ENCODE data around the gene HRCT1. TPM values are rescaled to one million over a fixed set of nuclear protein-coding genes. Genes with fewer than 3 reads are reported as not detected.

HRCT1 gene
- not detected for polyA plus RNA-seq

- H3K9me3 Mint-ChIP-seq: no peaks in the 10 kb centered on the region
- H3K4me3 Mint-ChIP-seq: no peak within 1 kb of the TSS
- no peak within 1 kb of the TSS for H3K27ac Mint-ChIP-seq
- peaks cover 16% of the 10 kb centered on the region for H3K27me3 Mint-ChIP-seq
- peaks cover 5% of the 10 kb centered on the region in 3 donors for H3K4me1 Mint-ChIP-seq
- H3K36me3 Mint-ChIP-seq: no peaks in the 10 kb centered on the region
Observed at GRCh38 chr9:35905912-35906679, at the start of gene HRCT1. TSS of gene HRCT1 (plus strand) at chr9:35906202. CDS start at chr9:35906288, 86 bp downstream.

GRCh38 chr9:35856206-35856605, 49.8 kb upstream of the HRCT1 start:
- H3K9me3 Mint-ChIP-seq: no peaks in the 10 kb centered on the region
- peaks cover 0 to 2% (median 2%) of the 10 kb centered on the region in 3 donors for H3K4me1 Mint-ChIP-seq
- H3K27me3 Mint-ChIP-seq: peaks cover 2% of the 10 kb centered on the region
- H3K27ac Mint-ChIP-seq: no peak overlapping the region
- no peak overlapping the region for H3K4me3 Mint-ChIP-seq
- H3K36me3 Mint-ChIP-seq: no peaks in the 10 kb centered on the region

- no peak overlapping the region for H3K27ac Mint-ChIP-seq
- peaks cover 2% of the 10 kb centered on the region for H3K27me3 Mint-ChIP-seq
Observed at GRCh38 chr9:35856882-35857281, 49.1 kb upstream of the HRCT1 start.

GRCh38 chr9:35858458-35858857, 47.5 kb upstream of the HRCT1 start:
- peaks cover 2% of the 10 kb centered on the region for H3K27me3 Mint-ChIP-seq
- no peak overlapping the region for H3K4me3 Mint-ChIP-seq
- peaks cover 0 to 4% (median 2%) of the 10 kb centered on the region in 3 donors for H3K4me1 Mint-ChIP-seq
- H3K36me3 Mint-ChIP-seq: no peaks in the 10 kb centered on the region
- H3K9me3 Mint-ChIP-seq: no peaks in the 10 kb centered on the region
- no peak overlapping the region for H3K27ac Mint-ChIP-seq

More at GRCh38 chr9:35856882-35857281, 49.1 kb upstream of the HRCT1 start:
- peaks cover 0 to 4% (median 2%) of the 10 kb centered on the region in 3 donors for H3K4me1 Mint-ChIP-seq
- no peaks in the 10 kb centered on the region for H3K9me3 Mint-ChIP-seq
- no peaks in the 10 kb centered on the region for H3K36me3 Mint-ChIP-seq
- no peak overlapping the region for H3K4me3 Mint-ChIP-seq

GRCh38 chr9:35859310-35859989, 46.6 kb upstream of the HRCT1 start:
- Mint-ChIP-seq H3K4me3 (no peak overlapping the region), H3K4me1 (peaks cover 0 to 4% (median 2%) of the 10 kb centered on the region in 3 donors), H3K36me3 (no peaks in the 10 kb centered on the region), H3K27me3 (peaks cover 4% of the 10 kb centered on the region), H3K27ac (no peak overlapping the region), H3K9me3 (no peaks in the 10 kb centered on the region)

GRCh38 chr9:35859990-35860339, 46.0 kb upstream of the HRCT1 start:
- peaks cover 4% of the 10 kb centered on the region for H3K27me3 Mint-ChIP-seq
- peaks cover 0 to 4% (median 2%) of the 10 kb centered on the region in 3 donors for H3K4me1 Mint-ChIP-seq
- no peaks in the 10 kb centered on the region for H3K9me3 Mint-ChIP-seq
- no peaks in the 10 kb centered on the region for H3K36me3 Mint-ChIP-seq
- H3K27ac Mint-ChIP-seq: no peak overlapping the region
- no peak overlapping the region for H3K4me3 Mint-ChIP-seq

- Mint-ChIP-seq H3K4me1 (peaks cover 0 to 4% (median 2%) of the 10 kb centered on the region in 3 donors), H3K27ac (no peak overlapping the region), H3K36me3 (no peaks in the 10 kb centered on the region), H3K9me3 (no peaks in the 10 kb centered on the region), H3K4me3 (peak overlapping the region in 1 of 4 donors; percentile 29), H3K27me3 (peaks cover 4% of the 10 kb centered on the region)
Observed at GRCh38 chr9:35861161-35861897, 44.7 kb upstream of the HRCT1 start.

GRCh38 chr9:35862328-35862727, 43.7 kb upstream of the HRCT1 start:
- peaks cover 4% of the 10 kb centered on the region for H3K27me3 Mint-ChIP-seq
- H3K4me1 Mint-ChIP-seq: peaks cover 0 to 4% (median 2%) of the 10 kb centered on the region in 3 donors
- no peak overlapping the region for H3K4me3 Mint-ChIP-seq
- H3K9me3 Mint-ChIP-seq: no peaks in the 10 kb centered on the region
- no peak overlapping the region for H3K27ac Mint-ChIP-seq
- no peaks in the 10 kb centered on the region for H3K36me3 Mint-ChIP-seq

- Mint-ChIP-seq H3K36me3 (no peaks in the 10 kb centered on the region), H3K27ac (no peak overlapping the region), H3K9me3 (no peaks in the 10 kb centered on the region), H3K4me1 (peaks cover 0 to 3% (median 1%) of the 10 kb centered on the region in 3 donors), H3K27me3 (peaks cover 4% of the 10 kb centered on the region), H3K4me3 (no peak overlapping the region)
Observed at GRCh38 chr9:35863583-35863982, 42.4 kb upstream of the HRCT1 start.

- peaks cover 0 to 4% (median 0%) of the 10 kb centered on the region in 3 donors for H3K4me1 Mint-ChIP-seq
- H3K9me3 Mint-ChIP-seq: no peaks in the 10 kb centered on the region
- H3K27ac Mint-ChIP-seq: no peak overlapping the region
- no peak overlapping the region for H3K4me3 Mint-ChIP-seq
- peaks cover 4% of the 10 kb centered on the region for H3K27me3 Mint-ChIP-seq
- H3K36me3 Mint-ChIP-seq: no peaks in the 10 kb centered on the region
Observed at GRCh38 chr9:35864695-35865255, 41.2 kb upstream of the HRCT1 start.

- H3K4me3 Mint-ChIP-seq: no peak overlapping the region
- peaks cover 1% of the 10 kb centered on the region for H3K27me3 Mint-ChIP-seq
- H3K9me3 Mint-ChIP-seq: no peaks in the 10 kb centered on the region
- no peak overlapping the region for H3K27ac Mint-ChIP-seq
- peaks cover 0 to 1% (median 0%) of the 10 kb centered on the region in 3 donors for H3K4me1 Mint-ChIP-seq
- H3K36me3 Mint-ChIP-seq: no peaks in the 10 kb centered on the region
Observed at GRCh38 chr9:35867538-35867937, 38.5 kb upstream of the HRCT1 start.

GRCh38 chr9:35868933-35869332, 37.1 kb upstream of the HRCT1 start:
- H3K9me3 Mint-ChIP-seq: no peaks in the 10 kb centered on the region
- peaks cover 0 to 2% (median 0%) of the 10 kb centered on the region in 3 donors for H3K4me1 Mint-ChIP-seq
- no peak overlapping the region for H3K27ac Mint-ChIP-seq
- H3K4me3 Mint-ChIP-seq: no peak overlapping the region
- H3K36me3 Mint-ChIP-seq: no peaks in the 10 kb centered on the region
- peaks cover 1% of the 10 kb centered on the region for H3K27me3 Mint-ChIP-seq

GRCh38 chr9:35869621-35870216, 36.3 kb upstream of the HRCT1 start:
- no peaks in the 10 kb centered on the region for H3K9me3 Mint-ChIP-seq
- no peaks in the 10 kb centered on the region for H3K36me3 Mint-ChIP-seq
- H3K4me3 Mint-ChIP-seq: no peak overlapping the region
- peaks cover 0 to 2% (median 0%) of the 10 kb centered on the region in 3 donors for H3K4me1 Mint-ChIP-seq
- no peak overlapping the region for H3K27ac Mint-ChIP-seq
- no peaks in the 10 kb centered on the region for H3K27me3 Mint-ChIP-seq

- H3K4me1 Mint-ChIP-seq: peaks cover 0 to 2% (median 0%) of the 10 kb centered on the region in 3 donors
- no peaks in the 10 kb centered on the region for H3K27me3 Mint-ChIP-seq
- H3K36me3 Mint-ChIP-seq: no peaks in the 10 kb centered on the region
- no peak within 1 kb of the TSS for H3K27ac Mint-ChIP-seq
- no peaks in the 10 kb centered on the region for H3K9me3 Mint-ChIP-seq
- no peak within 1 kb of the TSS for H3K4me3 Mint-ChIP-seq
Observed at GRCh38 chr9:35870351-35870923, 35.6 kb upstream of the HRCT1 start, which contains the start of gene OR13J1. TSS of gene OR13J1 (minus strand) at chr9:35870401. CDS start at chr9:35870401, 0 bp downstream.

All from IgD-negative memory B cell (primary cell).